ENCODE results near the gene FAM185A.

- TF ChIP-seq, protein P1, sequence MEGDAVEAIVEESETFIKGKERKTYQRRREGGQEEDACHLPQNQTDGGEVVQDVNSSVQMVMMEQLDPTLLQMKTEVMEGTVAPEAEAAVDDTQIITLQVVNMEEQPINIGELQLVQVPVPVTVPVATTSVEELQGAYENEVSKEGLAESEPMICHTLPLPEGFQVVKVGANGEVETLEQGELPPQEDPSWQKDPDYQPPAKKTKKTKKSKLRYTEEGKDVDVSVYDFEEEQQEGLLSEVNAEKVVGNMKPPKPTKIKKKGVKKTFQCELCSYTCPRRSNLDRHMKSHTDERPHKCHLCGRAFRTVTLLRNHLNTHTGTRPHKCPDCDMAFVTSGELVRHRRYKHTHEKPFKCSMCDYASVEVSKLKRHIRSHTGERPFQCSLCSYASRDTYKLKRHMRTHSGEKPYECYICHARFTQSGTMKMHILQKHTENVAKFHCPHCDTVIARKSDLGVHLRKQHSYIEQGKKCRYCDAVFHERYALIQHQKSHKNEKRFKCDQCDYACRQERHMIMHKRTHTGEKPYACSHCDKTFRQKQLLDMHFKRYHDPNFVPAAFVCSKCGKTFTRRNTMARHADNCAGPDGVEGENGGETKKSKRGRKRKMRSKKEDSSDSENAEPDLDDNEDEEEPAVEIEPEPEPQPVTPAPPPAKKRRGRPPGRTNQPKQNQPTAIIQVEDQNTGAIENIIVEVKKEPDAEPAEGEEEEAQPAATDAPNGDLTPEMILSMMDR (IDR thresholded peaks at IDR 0.05): no peak
- no peak for TF ChIP-seq ZFX (IDR thresholded peaks at IDR 0.05; ENCODE audit: borderline replicate concordance)
Measured at GRCh38 chr7:102849538-102849937, 100.7 kb downstream of the FAM185A start.

Measured in 22Rv1 (cell line).